ENCODE results near the gene DGKI. TPM values are rescaled to one million over a fixed set of nuclear protein-coding genes. Genes with fewer than 3 reads are reported as not detected.

Gene DGKI
- total RNA-seq, 4 donors from 2014 or later: 0.44 to 1.1 (median 1.0) TPM; not detected in 1

- Histone ChIP-seq H3K9me3 (no peaks in the 10 kb centered on the region), H3K36me3 (no peaks in the 10 kb centered on the region), H3K27me3 (no peaks in the 10 kb centered on the region), H3K4me3 (no peak overlapping the region), H3K4me1 (no peaks in the 10 kb centered on the region), H3K27ac (no peak overlapping the region)
- intact Hi-C loops (cut with DNase I): no loop called here
- no peak for DNase-seq
- TF ChIP-seq CTCF (IDR thresholded peaks at IDR 0.05) (no peak), POLR2A (IDR thresholded peaks at IDR 0.05) (no peak)
Observed at GRCh38 chr7:137423321-137423720, 423.5 kb downstream of the DGKI start.

GRCh38 chr7:137421366-137421765 lies 425.4 kb downstream of the DGKI start:
- no peaks in the 10 kb centered on the region for H3K36me3 ChIP-seq
- no peaks in the 10 kb centered on the region for H3K9me3 ChIP-seq
- no peak for TF ChIP-seq CTCF (IDR thresholded peaks at IDR 0.05)
- no peak for TF ChIP-seq POLR2A (IDR thresholded peaks at IDR 0.05)
- 37 to 39% methylated on average over 3 of the region's 3 CpGs for WGBS, 2 donors
- intact Hi-C loops (cut with DNase I): no loop called here
- DNase-seq: no peak
- no peak overlapping the region for H3K27ac ChIP-seq
- no peaks in the 10 kb centered on the region for H3K27me3 ChIP-seq
- H3K4me3 ChIP-seq: no peak overlapping the region
- no peaks in the 10 kb centered on the region for H3K4me1 ChIP-seq

- no peaks in the 10 kb centered on the region for H3K27me3 ChIP-seq
- 65 to 69% methylated on average over 2 of the region's 2 CpGs for WGBS, 2 donors
- no peak overlapping the region for H3K27ac ChIP-seq
- intact Hi-C loops (cut with DNase I): no loop called here
- H3K9me3 ChIP-seq: no peaks in the 10 kb centered on the region
- H3K4me1 ChIP-seq: no peaks in the 10 kb centered on the region
- H3K4me3 ChIP-seq: no peak overlapping the region
- DNase-seq: no peak
- TF ChIP-seq POLR2A (IDR thresholded peaks at IDR 0.05) (no peak), CTCF (IDR thresholded peaks at IDR 0.05) (no peak)
- no peaks in the 10 kb centered on the region for H3K36me3 ChIP-seq
Observed at GRCh38 chr7:137418841-137419240, 427.9 kb downstream of the DGKI start.

GRCh38 chr7:137417464-137417863 lies 429.3 kb downstream of the DGKI start:
- intact Hi-C loops (cut with DNase I): no loop called here
- DNase-seq: no peak
- Histone ChIP-seq H3K4me1 (no peaks in the 10 kb centered on the region), H3K27me3 (no peaks in the 10 kb centered on the region), H3K27ac (no peak overlapping the region), H3K4me3 (no peak overlapping the region), H3K36me3 (no peaks in the 10 kb centered on the region), H3K9me3 (no peaks in the 10 kb centered on the region)
- TF ChIP-seq POLR2A (IDR thresholded peaks at IDR 0.05) (no peak), CTCF (IDR thresholded peaks at IDR 0.05) (no peak)
- WGBS, 2 donors: 39 to 45% methylated on average over 1 to 2 of the region's 2 CpGs

- Histone ChIP-seq H3K27ac (no peak overlapping the region), H3K4me3 (no peak overlapping the region), H3K36me3 (no peaks in the 10 kb centered on the region), H3K27me3 (no peaks in the 10 kb centered on the region), H3K9me3 (no peaks in the 10 kb centered on the region), H3K4me1 (no peaks in the 10 kb centered on the region)
- no peak for DNase-seq
- intact Hi-C loops (cut with DNase I): no loop called here
- no peak for TF ChIP-seq POLR2A (IDR thresholded peaks at IDR 0.05)
- TF ChIP-seq CTCF (IDR thresholded peaks at IDR 0.05): no peak
- 0 to 33% methylated on average over 1 of the region's 1 CpG for WGBS, 2 donors
Observed at GRCh38 chr7:137413901-137414300, 432.9 kb downstream of the DGKI start.
